Vagina (tissue), 2 donors: Measurements from ENCODE around the gene FCHO2.

Experiments
- POLR2A ChIP-seq, 2 donors: fragments of 450-650 bp; IDR thresholded peaks; one replicate each; pipeline ENCODE4 v1.6.1; 2017; ENCODE audit warnings: antibody characterized with exemption in 2 of 2, mild to moderate bottlenecking in 2 of 2, moderate library complexity in 2 of 2
- TF ChIP-seq, protein P1 (sequence below), 3 experiments: fragments of 450-650 bp in 2 of 3; fragments of 200-600 bp in 1 of 3; sonication (generic) in 1 of 3; IDR thresholded peaks; one replicate each; pipeline ENCODE4 v1.5.1; 2017 to 2019; ENCODE audit warnings: antibody characterized with exemption in 3 of 3, mild to moderate bottlenecking in 2 of 3, moderate library complexity in 2 of 3

DNA sequence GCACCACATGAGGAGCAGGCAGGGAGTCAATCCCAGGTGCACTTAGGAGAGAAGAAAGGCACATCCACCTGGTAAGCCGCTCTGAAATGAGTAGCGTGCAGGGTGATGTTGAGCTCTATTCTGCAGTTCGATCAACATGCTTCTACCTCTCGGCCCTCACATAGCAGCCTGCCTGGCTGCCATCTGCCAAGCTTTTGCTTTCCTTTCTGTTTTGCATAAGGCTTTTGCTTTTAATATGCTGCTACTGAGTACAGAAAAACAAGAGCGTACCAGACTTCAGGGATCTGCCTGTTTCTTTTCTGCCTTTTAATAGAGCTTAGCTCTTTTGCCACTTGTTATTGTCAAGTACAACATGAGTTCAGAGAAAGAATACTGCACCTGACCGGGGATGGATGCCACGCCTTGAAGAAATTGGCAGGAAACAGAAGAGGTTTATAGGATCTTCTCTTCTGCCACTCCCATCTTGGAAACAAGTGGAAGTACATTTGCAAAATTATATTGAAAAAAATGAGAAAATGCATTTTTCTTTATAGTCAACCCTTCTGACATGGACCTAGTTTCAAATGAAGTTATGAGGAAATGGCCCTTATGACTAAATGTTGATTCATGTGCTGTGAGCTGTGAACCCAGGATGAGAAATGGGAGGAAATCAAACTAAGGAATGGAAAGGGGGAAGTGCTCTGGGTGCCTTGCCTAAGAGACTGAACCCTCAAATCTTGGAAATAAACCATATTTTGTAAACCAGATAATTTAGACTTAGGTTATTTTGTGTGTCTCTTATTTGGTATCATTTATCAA lies 4.0 kb upstream of the FCHO2 start:
- TF ChIP-seq, protein P1, sequence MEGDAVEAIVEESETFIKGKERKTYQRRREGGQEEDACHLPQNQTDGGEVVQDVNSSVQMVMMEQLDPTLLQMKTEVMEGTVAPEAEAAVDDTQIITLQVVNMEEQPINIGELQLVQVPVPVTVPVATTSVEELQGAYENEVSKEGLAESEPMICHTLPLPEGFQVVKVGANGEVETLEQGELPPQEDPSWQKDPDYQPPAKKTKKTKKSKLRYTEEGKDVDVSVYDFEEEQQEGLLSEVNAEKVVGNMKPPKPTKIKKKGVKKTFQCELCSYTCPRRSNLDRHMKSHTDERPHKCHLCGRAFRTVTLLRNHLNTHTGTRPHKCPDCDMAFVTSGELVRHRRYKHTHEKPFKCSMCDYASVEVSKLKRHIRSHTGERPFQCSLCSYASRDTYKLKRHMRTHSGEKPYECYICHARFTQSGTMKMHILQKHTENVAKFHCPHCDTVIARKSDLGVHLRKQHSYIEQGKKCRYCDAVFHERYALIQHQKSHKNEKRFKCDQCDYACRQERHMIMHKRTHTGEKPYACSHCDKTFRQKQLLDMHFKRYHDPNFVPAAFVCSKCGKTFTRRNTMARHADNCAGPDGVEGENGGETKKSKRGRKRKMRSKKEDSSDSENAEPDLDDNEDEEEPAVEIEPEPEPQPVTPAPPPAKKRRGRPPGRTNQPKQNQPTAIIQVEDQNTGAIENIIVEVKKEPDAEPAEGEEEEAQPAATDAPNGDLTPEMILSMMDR (IDR thresholded peaks at IDR 0.05), result no peak
- no peak for TF ChIP-seq POLR2A (IDR thresholded peaks at IDR 0.05)
